Activated CD8-positive, alpha-beta memory T cell treated with anti-CD3 and anti-CD28 coated beads for 24 hours (primary cell): Measurements from ENCODE around the gene TRAPPC13.
"Not testable (repeated sequence)": the region's sequence is repeated elsewhere in the genome, so short reads cannot be mapped to it uniquely, and the experiment has no call there.

ENCODE experiments used
- DNase-seq: peaks from one replicate; pipeline ENCODE4 v3.0.0-alpha.2; 2020

The TRAPPC13 gene

GRCh38 chr5:65624571-65625555, at the start of gene TRAPPC13, which contains the start of gene SHLD3:
TSS of gene TRAPPC13 (plus strand) at chr5:65625027. CDS start at chr5:65625061, 34 bp downstream.
TSS of gene SHLD3 (plus strand) at chr5:65625027. CDS start at chr5:65629588, 4,561 bp downstream.
- DNase-seq: peak; percentile 86

GRCh38 chr5:65577141-65577540, 47.7 kb upstream of the TRAPPC13 start:
- DNase-seq: no peak

- DNase-seq: no peak
Measured at GRCh38 chr5:65588694-65589093, 36.1 kb upstream of the TRAPPC13 start.

- not testable (repeated sequence) for DNase-seq
Measured at GRCh38 chr5:65601761-65602160, 23.1 kb upstream of the TRAPPC13 start.

GRCh38 chr5:65611524-65611923, 13.3 kb upstream of the TRAPPC13 start:
- DNase-seq: no peak

- no peak for DNase-seq
Measured at GRCh38 chr5:65612298-65612907, 12.4 kb upstream of the TRAPPC13 start.

- DNase-seq: no peak
Measured at GRCh38 chr5:65620021-65620420, 4.8 kb upstream of the TRAPPC13 start.

- not testable (repeated sequence) for DNase-seq
Measured at GRCh38 chr5:65621961-65622360, 2.9 kb upstream of the TRAPPC13 start.

GRCh38 chr5:65623482-65623881, 1.3 kb upstream of the TRAPPC13 start:
- DNase-seq: no peak

- DNase-seq: peak; percentile 91
Measured at GRCh38 chr5:65624025-65624570, 729 bp upstream of the TRAPPC13 start, which contains the start of gene TRIM23. TSS of gene TRIM23 (minus strand) at chr5:65624333. CDS start at chr5:65624274, 59 bp downstream.

- no peak for DNase-seq
Measured at GRCh38 chr5:65625743-65626142, 916 bp downstream of the TRAPPC13 start.

- DNase-seq: no peak
Measured at GRCh38 chr5:65630981-65631380, 6.2 kb downstream of the TRAPPC13 start.

- no peak for DNase-seq
Measured at GRCh38 chr5:65640240-65640639, 15.4 kb downstream of the TRAPPC13 start.

GRCh38 chr5:65646938-65647337, 22.1 kb downstream of the TRAPPC13 start:
- no peak for DNase-seq

GRCh38 chr5:65647941-65648340, 23.1 kb downstream of the TRAPPC13 start:
- no peak for DNase-seq

GRCh38 chr5:65651144-65651543, 26.3 kb downstream of the TRAPPC13 start:
- no peak for DNase-seq

- no peak for DNase-seq
Measured at GRCh38 chr5:65654713-65655112, 29.9 kb downstream of the TRAPPC13 start.

GRCh38 chr5:65663804-65664521, 39.1 kb downstream of the TRAPPC13 start:
- no peak for DNase-seq

- DNase-seq: no peak
Measured at GRCh38 chr5:65668696-65669095, 43.9 kb downstream of the TRAPPC13 start.

GRCh38 chr5:65672796-65673195, 48.0 kb downstream of the TRAPPC13 start:
- DNase-seq: no peak

- DNase-seq: no peak
Measured at GRCh38 chr5:65674749-65675148, 49.9 kb downstream of the TRAPPC13 start.

GRCh38 chr5:65676056-65676455, 51.2 kb downstream of the TRAPPC13 start:
- DNase-seq: not testable (repeated sequence)

- DNase-seq: no peak
Measured at GRCh38 chr5:65682148-65682547, 57.3 kb downstream of the TRAPPC13 start.
